MM.1S (cell line): ENCODE measurements around the gene CDH1.
"Not testable (repeated sequence)": the region's sequence is repeated elsewhere in the genome, so short reads cannot be mapped to it uniquely, and the experiment has no call there.

ENCODE experiments used
- DNase-seq: peaks from one replicate; pipeline ENCODE4 v3.0.0-alpha.2; 2015
- H2AFZ ChIP-seq: fragments of 300-600 bp; sonication (generic); 2 replicates; pipeline ENCODE4 v1.6.0; 2016; ENCODE audit warnings: antibody characterized with exemption, low read length
- H3F3A ChIP-seq: fragments of 300-600 bp; sonication (generic); 2 replicates; pipeline ENCODE4 v1.6.1; 2016; ENCODE audit warnings: mild to moderate bottlenecking, antibody characterized with exemption, low read length, moderate library complexity, mixed read lengths; ENCODE audit not compliant: insufficient read depth
- H3K27ac ChIP-seq: fragments of 300-600 bp; sonication (generic); 2 replicates; pipeline ENCODE4 v1.5.1; 2016; ENCODE audit warnings: mild to moderate bottlenecking, low read length
- H3K27me3 ChIP-seq: fragments of 300-600 bp; sonication (generic); replicated peaks from 2 replicates; pipeline ENCODE4 v1.6.0; 2016; ENCODE audit warnings: low read length; ENCODE audit not compliant: insufficient read depth
- H3K36me3 ChIP-seq: fragments of 300-600 bp; sonication (generic); replicated peaks from 2 replicates; pipeline ENCODE4 v1.6.1; 2016; ENCODE audit warnings: mild to moderate bottlenecking, low read length, mixed read lengths; ENCODE audit not compliant: insufficient read depth
- H3K4me1 ChIP-seq: fragments of 300-600 bp; sonication (generic); 2 replicates; pipeline ENCODE4 v1.6.1; 2016; ENCODE audit warnings: low read length, mixed read lengths
- H3K4me2 ChIP-seq: fragments of 300-600 bp; sonication (generic); 2 replicates; pipeline ENCODE4 v1.6.0; 2016; ENCODE audit warnings: low read depth, low read length
- H3K4me3 ChIP-seq: fragments of 300-600 bp; sonication (generic); 2 replicates; pipeline ENCODE4 v1.5.1; 2016; ENCODE audit warnings: low read length, mixed read lengths
- H3K79me2 ChIP-seq: fragments of 300-600 bp; sonication (generic); 2 replicates; pipeline ENCODE4 v1.6.1; 2016; ENCODE audit warnings: mixed run types, low read length, mixed read lengths
- H3K9ac ChIP-seq: fragments of 300-600 bp; sonication (generic); 2 replicates; pipeline ENCODE4 v1.6.1; 2016; ENCODE audit warnings: low read length, mixed read lengths
- H3K9me2 ChIP-seq: fragments of 300-600 bp; sonication (generic); replicated peaks from 2 replicates; pipeline ENCODE4 v1.6.1; 2016; ENCODE audit warnings: mild to moderate bottlenecking, low read length, mixed read lengths; ENCODE audit not compliant: insufficient read depth
- H3K9me3 ChIP-seq: fragments of 300-600 bp; sonication (generic); replicated peaks from 2 replicates; pipeline ENCODE4 v1.6.1; 2016; ENCODE audit warnings: mild to moderate bottlenecking, low read length, mixed read lengths; ENCODE audit not compliant: insufficient read depth
- H4K20me1 ChIP-seq: fragments of 300-600 bp; sonication (generic); 2 replicates; pipeline ENCODE4 v1.6.1; 2016; ENCODE audit warnings: mild to moderate bottlenecking, low read length, moderate library complexity, mixed read lengths; ENCODE audit not compliant: insufficient read depth
- EZH2 ChIP-seq: fragments of 300-600 bp; sonication (generic); optimal IDR thresholded peaks from 2 replicates; pipeline ENCODE3; 2017; ENCODE audit warnings: low read depth, mild to moderate bottlenecking, antibody characterized with exemption, low read length, mixed read lengths
- EZH2phosphoT487 ChIP-seq: fragments of 300-600 bp; sonication (generic); IDR thresholded peaks from 2 replicates; pipeline ENCODE4 v1.6.1; 2018; ENCODE audit warnings: antibody characterized with exemption, low read length
- TF ChIP-seq, protein P1 (sequence below): fragments of 300-600 bp; sonication (generic); IDR thresholded peaks from 2 replicates; pipeline ENCODE4 v1.5.1; 2016; ENCODE audit warnings: antibody characterized with exemption, low read length, mixed read lengths

CDH1 gene

DNA sequence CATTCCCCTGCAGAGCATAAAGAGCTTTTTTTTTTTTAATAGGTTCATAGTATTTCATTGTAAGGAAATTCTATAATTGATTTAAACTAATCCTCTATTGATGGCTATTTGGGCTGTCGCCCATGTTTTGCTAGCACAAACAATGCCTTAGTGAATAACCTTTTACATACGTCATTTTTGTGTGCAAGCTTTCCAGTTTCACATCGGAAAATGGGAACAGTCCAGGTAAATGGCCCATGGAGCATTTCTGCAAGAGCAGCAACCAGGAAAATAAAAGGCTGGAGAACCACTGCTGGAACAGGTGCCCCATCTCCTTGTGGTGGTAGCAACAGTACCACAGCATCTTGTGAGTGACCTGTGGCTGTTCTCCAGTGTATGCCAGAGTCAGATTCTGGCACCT, 48.6 kb downstream of the CDH1 start:
- no peak overlapping the region for H3K27ac ChIP-seq
- no peak for TF ChIP-seq EZH2phosphoT487
- TF ChIP-seq EZH2 = no peak

DNA sequence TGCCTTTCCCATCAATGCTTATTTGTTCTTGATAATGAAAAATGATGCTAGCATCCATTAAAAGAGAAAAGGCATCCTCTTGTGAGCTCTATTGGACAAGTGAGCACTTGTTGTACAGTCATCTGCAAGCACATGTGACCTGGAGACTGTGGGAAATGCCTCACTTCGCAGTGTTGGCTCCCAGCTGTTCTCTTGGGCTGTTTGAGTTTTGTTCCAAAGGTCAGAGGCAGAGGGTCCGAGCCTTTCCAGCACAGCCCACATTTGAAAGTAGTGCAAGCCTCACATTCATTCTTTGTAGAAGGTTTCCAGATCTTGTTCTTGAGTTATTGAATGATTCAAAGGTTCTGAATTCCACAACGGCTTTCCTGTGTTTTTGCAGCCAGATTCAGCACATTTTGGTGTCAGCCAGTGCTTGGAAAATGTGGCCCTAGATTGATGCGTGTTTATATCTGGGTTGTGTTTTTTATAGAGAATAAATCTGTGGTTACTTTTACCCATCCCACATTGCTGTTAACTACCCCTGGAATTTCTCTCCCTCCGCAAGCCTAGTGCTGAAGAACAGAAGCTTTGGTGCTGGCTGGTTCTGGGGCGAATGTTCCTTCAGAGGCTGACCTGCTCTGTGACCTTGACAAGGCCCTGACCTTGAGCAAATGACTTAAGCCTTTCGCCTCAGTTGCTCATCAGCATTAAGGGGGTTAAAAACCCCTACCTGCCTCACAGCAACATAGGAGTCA, 49.8 kb downstream of the CDH1 start:
- no peak overlapping the region for H3K9ac ChIP-seq
- DNase-seq = no peak

More for the DNA sequence above, 48.6 kb downstream of the CDH1 start:
- Histone ChIP-seq H3K4me3 (no peak overlapping the region), H4K20me1 (no peaks in the 10 kb centered on the region), H3K9ac (no peak overlapping the region), H3K4me2 (no peak overlapping the region), H2AFZ (no peak overlapping the region), H3K36me3 (no peaks in the 10 kb centered on the region), H3K79me2 (no peaks in the 10 kb centered on the region), H3K27me3 (peaks cover 15% of the 10 kb centered on the region), H3K4me1 (no peaks in the 10 kb centered on the region), H3F3A (no peaks in the 10 kb centered on the region), H3K9me2 (no peaks in the 10 kb centered on the region), H3K9me3 (no peaks in the 10 kb centered on the region)
- DNase-seq = no peak

DNA sequence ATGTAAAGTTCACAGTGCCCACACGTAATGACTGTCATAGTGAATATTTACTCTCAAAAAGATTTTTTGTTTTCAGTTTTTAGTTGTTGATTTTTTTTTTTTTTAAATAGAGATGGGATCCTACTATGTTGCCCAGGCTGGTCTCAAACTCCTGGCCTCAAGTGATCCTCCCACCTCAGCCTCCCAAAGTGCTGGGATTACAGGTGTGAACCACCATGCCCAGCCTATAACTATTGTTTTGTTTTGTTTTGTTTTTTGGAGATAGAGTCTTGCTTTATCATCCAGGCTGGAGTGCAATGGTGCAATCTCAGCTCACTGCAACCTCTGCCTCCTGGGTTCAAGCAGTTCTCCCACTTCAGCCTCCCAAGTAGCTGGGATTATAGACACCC, 50.3 kb downstream of the CDH1 start:
- not testable (repeated sequence) for H3K4me1 ChIP-seq, DNase-seq, H3K36me3 ChIP-seq, H3K9ac ChIP-seq, H4K20me1 ChIP-seq, H3K4me2 ChIP-seq, H3K9me2 ChIP-seq, H3K4me3 ChIP-seq, H3K27ac ChIP-seq, H3K79me2 ChIP-seq, H3K9me3 ChIP-seq, H3K27me3 ChIP-seq, H3F3A ChIP-seq, H2AFZ ChIP-seq

More for the DNA sequence above, 49.8 kb downstream of the CDH1 start:
- H3F3A ChIP-seq = no peaks in the 10 kb centered on the region
- no peaks in the 10 kb centered on the region for H3K4me1 ChIP-seq
- no peak overlapping the region for H2AFZ ChIP-seq
- H3K36me3 ChIP-seq = no peaks in the 10 kb centered on the region
- H3K4me3 ChIP-seq = no peak overlapping the region
- no peaks in the 10 kb centered on the region for H3K79me2 ChIP-seq
- H3K27ac ChIP-seq = no peak overlapping the region
- H3K9me3 ChIP-seq = no peaks in the 10 kb centered on the region
- no peaks in the 10 kb centered on the region for H3K9me2 ChIP-seq
- TF ChIP-seq, protein P1, sequence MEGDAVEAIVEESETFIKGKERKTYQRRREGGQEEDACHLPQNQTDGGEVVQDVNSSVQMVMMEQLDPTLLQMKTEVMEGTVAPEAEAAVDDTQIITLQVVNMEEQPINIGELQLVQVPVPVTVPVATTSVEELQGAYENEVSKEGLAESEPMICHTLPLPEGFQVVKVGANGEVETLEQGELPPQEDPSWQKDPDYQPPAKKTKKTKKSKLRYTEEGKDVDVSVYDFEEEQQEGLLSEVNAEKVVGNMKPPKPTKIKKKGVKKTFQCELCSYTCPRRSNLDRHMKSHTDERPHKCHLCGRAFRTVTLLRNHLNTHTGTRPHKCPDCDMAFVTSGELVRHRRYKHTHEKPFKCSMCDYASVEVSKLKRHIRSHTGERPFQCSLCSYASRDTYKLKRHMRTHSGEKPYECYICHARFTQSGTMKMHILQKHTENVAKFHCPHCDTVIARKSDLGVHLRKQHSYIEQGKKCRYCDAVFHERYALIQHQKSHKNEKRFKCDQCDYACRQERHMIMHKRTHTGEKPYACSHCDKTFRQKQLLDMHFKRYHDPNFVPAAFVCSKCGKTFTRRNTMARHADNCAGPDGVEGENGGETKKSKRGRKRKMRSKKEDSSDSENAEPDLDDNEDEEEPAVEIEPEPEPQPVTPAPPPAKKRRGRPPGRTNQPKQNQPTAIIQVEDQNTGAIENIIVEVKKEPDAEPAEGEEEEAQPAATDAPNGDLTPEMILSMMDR = no peak
- TF ChIP-seq EZH2 (no peak), EZH2phosphoT487 (no peak)
- no peak overlapping the region for H3K4me2 ChIP-seq
- no peaks in the 10 kb centered on the region for H4K20me1 ChIP-seq
- peaks cover 8% of the 10 kb centered on the region for H3K27me3 ChIP-seq

DNA sequence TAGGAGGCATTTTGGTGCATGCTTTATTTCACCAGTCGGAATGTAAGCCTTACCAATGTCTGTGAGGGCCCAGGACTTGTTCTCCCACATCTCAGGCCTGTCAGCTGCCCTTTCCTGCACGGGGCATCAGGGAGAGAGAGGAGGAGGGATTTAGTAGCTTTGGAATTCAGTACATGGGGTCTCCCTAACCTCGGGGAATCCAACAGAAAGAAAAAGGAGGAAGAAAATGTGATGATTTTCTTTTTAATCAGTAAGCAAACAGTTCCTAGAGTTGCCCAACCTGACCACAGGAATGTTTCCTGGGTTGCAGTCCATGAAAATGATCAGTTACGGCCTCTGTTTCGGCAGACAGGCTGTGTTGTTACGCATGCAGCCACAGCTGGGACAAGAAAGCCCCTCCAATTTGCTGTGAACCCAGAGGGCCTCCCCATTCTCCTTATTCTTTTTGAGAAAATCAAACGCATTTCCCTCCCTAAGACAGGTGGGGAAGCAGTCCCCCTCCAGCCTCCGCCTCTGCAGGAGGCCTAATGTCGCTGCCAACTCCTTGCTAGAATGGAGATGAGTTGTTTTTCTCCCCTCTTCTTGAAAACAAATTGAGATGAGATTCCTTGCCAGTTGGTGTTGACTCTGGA, 53.2 kb downstream of the CDH1 start:
- Histone ChIP-seq H3K4me2 (no peak overlapping the region), H3K4me1 (no peaks in the 10 kb centered on the region), H3K4me3 (no peak overlapping the region), H2AFZ (no peak overlapping the region), H4K20me1 (no peaks in the 10 kb centered on the region), H3K27me3 (no peaks in the 10 kb centered on the region), H3K27ac (no peak overlapping the region), H3K9me2 (no peaks in the 10 kb centered on the region), H3F3A (no peaks in the 10 kb centered on the region), H3K36me3 (no peaks in the 10 kb centered on the region), H3K79me2 (no peaks in the 10 kb centered on the region), H3K9me3 (no peaks in the 10 kb centered on the region), H3K9ac (no peak overlapping the region)
- no peak for TF ChIP-seq EZH2phosphoT487
- TF ChIP-seq EZH2 = no peak
- TF ChIP-seq, protein P1 = no peak
- DNase-seq = no peak
